ENCODE results near the gene GPR146. TPM values are rescaled to one million over a fixed set of nuclear protein-coding genes. Genes with fewer than 3 reads are reported as not detected.

GPR146 gene
- total RNA-seq, 2 experiments from 2014 or later = 9.9 to 13.7 TPM

DNA sequence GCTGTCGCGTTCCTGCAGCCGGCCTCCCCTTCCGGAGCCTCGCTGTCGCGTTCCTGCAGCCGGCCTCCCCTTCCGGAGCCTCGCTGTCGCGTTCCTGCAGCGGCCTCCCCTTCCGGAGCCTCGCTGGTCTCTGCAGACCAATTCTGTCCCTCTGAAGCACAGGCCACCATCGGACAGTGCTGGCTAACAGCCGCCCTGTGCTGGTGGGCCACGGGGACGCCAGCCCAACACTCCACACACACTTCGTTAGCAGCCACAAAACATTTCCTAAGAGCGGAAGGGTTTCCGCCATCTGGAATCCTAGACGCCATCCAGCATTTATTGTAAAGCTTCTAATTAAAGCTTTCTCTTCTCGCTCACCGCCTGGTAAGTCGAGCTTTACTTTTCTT is 54.8 kb downstream of the GPR146 start:
- no peak for TF ChIP-seq CTCF (IDR thresholded peaks at IDR 0.05)
- Mint-ChIP-seq H3K9me3 (no peaks in the 10 kb centered on the region), H3K27me3 (no peaks in the 10 kb centered on the region), H3K4me3 (no peak overlapping the region), H3K4me1 (ENCODE audit: low read depth) (peaks cover 6% of the 10 kb centered on the region), H3K27ac (no peak overlapping the region), H3K36me3 (ENCODE audit: low read depth) (peaks cover 10% of the 10 kb centered on the region)
- Histone ChIP-seq H3K27ac (ENCODE audit: low read depth in 1 of 2, low read length in 2 of 2) (no peak overlapping the region), H3K4me3 (ENCODE audit: low read length) (no peak overlapping the region), H3K27me3 (ENCODE audit: control insufficient read depth in 1 of 2, insufficient read depth in 2 of 2, low read length in 2 of 2) (no peaks in the 10 kb centered on the region), H3K4me1 (ENCODE audit: insufficient read depth, low read length) (peaks cover 12% of the 10 kb centered on the region), H3K9me3 (ENCODE audit: control insufficient read depth in 1 of 2, insufficient read depth in 1 of 2, low read length in 2 of 2) (peaks cover 0 to 5% of the 10 kb centered on the region in 2 experiments), H3K36me3 (ENCODE audit: insufficient read depth, low read length) (no peaks in the 10 kb centered on the region)
- intact Hi-C loops (cut with DNase I, micrococcal nuclease) = no loop called here
- DNase-seq = no peak
- POLR2A ChIA-PET = no interaction called here
- no peak for ATAC-seq (ENCODE audit: poor library complexity)
- CTCF ChIA-PET = no interaction called here

- Mint-ChIP-seq H3K27me3 (no peaks in the 10 kb centered on the region), H3K4me1 (ENCODE audit: low read depth) (peaks cover 7% of the 10 kb centered on the region), H3K27ac (no peak overlapping the region), H3K4me3 (no peak overlapping the region), H3K36me3 (ENCODE audit: low read depth) (peaks cover 10% of the 10 kb centered on the region), H3K9me3 (no peaks in the 10 kb centered on the region)
- Histone ChIP-seq H3K4me1 (ENCODE audit: insufficient read depth, low read length) (peaks cover 17% of the 10 kb centered on the region), H3K36me3 (ENCODE audit: insufficient read depth, low read length) (no peaks in the 10 kb centered on the region), H3K27ac (ENCODE audit: low read depth in 1 of 2, low read length in 2 of 2) (no peak overlapping the region), H3K9me3 (ENCODE audit: control insufficient read depth in 1 of 2, insufficient read depth in 1 of 2, low read length in 2 of 2) (peaks cover 0 to 5% of the 10 kb centered on the region in 2 experiments), H3K27me3 (ENCODE audit: control insufficient read depth in 1 of 2, insufficient read depth in 2 of 2, low read length in 2 of 2) (no peaks in the 10 kb centered on the region), H3K4me3 (ENCODE audit: low read length) (no peak overlapping the region)
- no peak for TF ChIP-seq CTCF (IDR thresholded peaks at IDR 0.05)
- CTCF ChIA-PET = interaction anchor here (1.0 kb wide), 1 partner anchor 107 kb away, joined by 4 read pairs; no protein-coding TSS in a partner anchor
- POLR2A ChIA-PET = no interaction called here
- no peak for ATAC-seq (ENCODE audit: poor library complexity)
- no peak for DNase-seq
- intact Hi-C loops (cut with DNase I, micrococcal nuclease) = no loop called here
These were observed 55.3 kb downstream of the GPR146 start for GRCh38 chr7:1099637-1100036.

DNA sequence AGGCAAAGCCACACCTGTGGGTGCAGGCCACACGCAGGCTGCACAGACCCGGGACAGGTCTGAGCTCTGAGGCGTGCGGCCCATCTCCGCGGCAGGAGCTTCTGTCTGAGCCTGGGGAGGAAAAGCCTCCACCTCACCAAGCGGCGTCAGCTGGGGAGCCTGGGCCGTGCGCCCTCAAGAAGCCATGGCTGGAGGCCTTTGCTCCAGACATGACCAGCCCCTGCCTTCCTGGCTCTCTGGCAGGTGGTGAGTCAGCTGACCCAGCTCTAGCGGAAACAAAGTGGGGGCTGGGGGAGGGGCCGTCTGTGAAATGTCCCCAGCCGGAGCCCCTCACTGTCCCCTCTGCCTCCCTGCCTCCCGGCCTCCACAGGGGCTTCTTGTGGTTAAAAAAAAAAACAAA is 56.0 kb downstream of the GPR146 start:
- no peak for TF ChIP-seq CTCF (IDR thresholded peaks at IDR 0.05)
- H3K9me3 Mint-ChIP-seq = no peaks in the 10 kb centered on the region
- no peaks in the 10 kb centered on the region for H3K27me3 Mint-ChIP-seq
- POLR2A ChIA-PET = no interaction called here
- Histone ChIP-seq H3K36me3 (ENCODE audit: insufficient read depth, low read length) (no peaks in the 10 kb centered on the region), H3K27me3 (ENCODE audit: control insufficient read depth in 1 of 2, insufficient read depth in 2 of 2, low read length in 2 of 2) (no peaks in the 10 kb centered on the region), H3K27ac (ENCODE audit: low read depth in 1 of 2, low read length in 2 of 2) (no peak overlapping the region), H3K4me3 (ENCODE audit: low read length) (no peak overlapping the region), H3K4me1 (ENCODE audit: insufficient read depth, low read length) (peaks cover 22% of the 10 kb centered on the region), H3K9me3 (ENCODE audit: control insufficient read depth in 1 of 2, insufficient read depth in 1 of 2, low read length in 2 of 2) (peaks cover 0 to 5% of the 10 kb centered on the region in 2 experiments)
- H3K4me1 Mint-ChIP-seq (ENCODE audit: low read depth) = peaks cover 15% of the 10 kb centered on the region
- peaks cover 10% of the 10 kb centered on the region for H3K36me3 Mint-ChIP-seq (ENCODE audit: low read depth)
- intact Hi-C loops (cut with DNase I, micrococcal nuclease) = no loop called here
- ATAC-seq (ENCODE audit: poor library complexity) (no peak), DNase-seq (no peak)
- CTCF ChIA-PET = interaction anchor here (1.0 kb wide), 1 partner anchor 107 kb away, joined by 4 read pairs; no protein-coding TSS in a partner anchor
- H3K4me3 Mint-ChIP-seq = no peak overlapping the region
- no peak overlapping the region for H3K27ac Mint-ChIP-seq

Data from CD4-positive, alpha-beta T cell (primary cell).